Progenitor cell of endocrine pancreas (in vitro differentiated cells): ENCODE results near the gene ELF2. TPM values are rescaled to one million over a fixed set of nuclear protein-coding genes. Genes with fewer than 3 reads are reported as not detected.
"Not testable (repeated sequence)": the region's sequence is repeated elsewhere in the genome, so short reads cannot be mapped to it uniquely, and the experiment has no call there.

Source experiments
- DNase-seq: peaks from one replicate; pipeline ENCODE4 v3.0.0; 2021; ENCODE audit warnings: low spot score; ENCODE audit not compliant: unreplicated experiment
- H3K27ac Mint-ChIP-seq: 2 replicates; pipeline ENCODE4 v1.8.0; 2021; ENCODE audit warnings: mild to moderate bottlenecking, moderate library complexity, mixed read lengths
- H3K27me3 Mint-ChIP-seq: 2 replicates; pipeline ENCODE4 v1.8.0; 2021; ENCODE audit warnings: mixed read lengths
- H3K36me3 Mint-ChIP-seq: 2 replicates; pipeline ENCODE4 v1.8.0; 2022; ENCODE audit warnings: mixed read lengths; ENCODE audit not compliant: insufficient read depth
- H3K4me1 Mint-ChIP-seq: 2 replicates; pipeline ENCODE4 v1.8.0; 2021; ENCODE audit warnings: low read depth, mixed read lengths
- H3K4me3 Mint-ChIP-seq: 2 replicates; pipeline ENCODE4 v1.8.0; 2021; ENCODE audit warnings: low read depth, mild to moderate bottlenecking, moderate library complexity, mixed read lengths
- H3K9me3 Mint-ChIP-seq: 2 replicates; pipeline ENCODE4 v1.8.0; 2021; ENCODE audit warnings: low read depth, mixed read lengths
- CTCF ChIP-seq: fragments of 200-600 bp; sonication (generic); IDR thresholded peaks from one replicate; pipeline ENCODE4 v1.5.0; 2021; ENCODE audit warnings: antibody characterized with exemption, mild to moderate bottlenecking; ENCODE audit not compliant: unreplicated experiment
- total RNA-seq: library from RNA; stranded (reverse); gene quantifications from 2 replicates; pipeline ENCODE4 v1.2.1, GENCODE V29; 2021

Gene ELF2
- total RNA-seq, 1 donor from 2014 or later: 56.5 TPM

GRCh38 chr4:139014371-139015268 is 162.4 kb downstream of the ELF2 start:
- TF ChIP-seq CTCF: no peak
- H3K4me3 Mint-ChIP-seq: peak overlapping the region; percentile 80
- no peak for DNase-seq

GRCh38 chr4:139011225-139011950 is 165.6 kb downstream of the ELF2 start:
- Mint-ChIP-seq H3K27me3 (peaks cover 5% of the 10 kb centered on the region), H3K4me1 (peaks cover 20% of the 10 kb centered on the region), H3K9me3 (peaks cover 6% of the 10 kb centered on the region), H3K36me3 (peaks cover 3% of the 10 kb centered on the region), H3K27ac (no peak overlapping the region), H3K4me3 (no peak overlapping the region)
- no peak for TF ChIP-seq CTCF
- DNase-seq: no peak

More at GRCh38 chr4:139014371-139015268, 162.4 kb downstream of the ELF2 start:
- Mint-ChIP-seq H3K27me3 (peaks cover 5% of the 10 kb centered on the region), H3K36me3 (peaks cover 1% of the 10 kb centered on the region), H3K9me3 (no peaks in the 10 kb centered on the region), H3K27ac (peak overlapping the region; percentile 100), H3K4me1 (peaks cover 29% of the 10 kb centered on the region)

GRCh38 chr4:139009702-139010101 is 167.3 kb downstream of the ELF2 start:
- DNase-seq: no peak
- peak overlapping the region; percentile 22 for H3K27ac Mint-ChIP-seq
- TF ChIP-seq CTCF: no peak
- peaks cover 5% of the 10 kb centered on the region for H3K27me3 Mint-ChIP-seq
- H3K4me3 Mint-ChIP-seq: no peak overlapping the region
- H3K4me1 Mint-ChIP-seq: peaks cover 15% of the 10 kb centered on the region
- peaks cover 6% of the 10 kb centered on the region for H3K9me3 Mint-ChIP-seq
- H3K36me3 Mint-ChIP-seq: peaks cover 3% of the 10 kb centered on the region

GRCh38 chr4:139008278-139008677 is 168.7 kb downstream of the ELF2 start:
- H3K9me3 Mint-ChIP-seq, DNase-seq, H3K27ac Mint-ChIP-seq, H3K27me3 Mint-ChIP-seq, H3K4me3 Mint-ChIP-seq, H3K36me3 Mint-ChIP-seq: not testable (repeated sequence)
- H3K4me1 Mint-ChIP-seq: peaks cover 12% of the 10 kb centered on the region

- H3K4me1 Mint-ChIP-seq: peaks cover 12% of the 10 kb centered on the region
- no peak for DNase-seq
- H3K27ac Mint-ChIP-seq: no peak overlapping the region
- H3K9me3 Mint-ChIP-seq: peaks cover 6% of the 10 kb centered on the region
- TF ChIP-seq CTCF: no peak
- H3K4me3 Mint-ChIP-seq: no peak overlapping the region
- H3K27me3 Mint-ChIP-seq: no peaks in the 10 kb centered on the region
- peaks cover 3% of the 10 kb centered on the region for H3K36me3 Mint-ChIP-seq
These were observed 169.4 kb downstream of the ELF2 start for GRCh38 chr4:139007640-139008039.

Other genes starting within 250 kb of the ELF2 start
- 32.2 and 33.8 TPM in 2 replicates for gene NOCT, start 161.4 kb downstream of the ELF2 start, total RNA-seq
- gene MGARP, start 103.0 kb upstream of the ELF2 start, total RNA-seq: 0.22 TPM in 1 of 2 replicates, not detected in the other
- 52.8 and 53.9 TPM in 2 replicates for gene NAA15, start 124.3 kb upstream of the ELF2 start, total RNA-seq
- 47.4 and 52.0 TPM in 2 replicates for gene NDUFC1, start 125.3 kb upstream of the ELF2 start, total RNA-seq